GM08714 (cell line): ENCODE data around the gene IER5L.
"Not testable (repeated sequence)": the region's sequence is repeated elsewhere in the genome, so short reads cannot be mapped to it uniquely, and the experiment has no call there.

ENCODE experiments used
- H3K4me3 ChIP-seq: fragments of 200-500 bp; sonication (Bioruptor generic); 2 replicates; pipeline ENCODE4 v1.5.1; 2014; ENCODE audit warnings: mild to moderate bottlenecking, low read length, inconsistent platforms
- ZNF274 ChIP-seq: IDR thresholded peaks from 2 replicates; pipeline ENCODE4 v1.6.1; 2012; ENCODE audit warnings: mild to moderate bottlenecking, low read depth, low read length

IER5L gene

GRCh38 chr9:129166623-129167557 is 11.2 kb downstream of the IER5L start:
- H3K4me3 ChIP-seq = no peak overlapping the region
- TF ChIP-seq ZNF274 = no peak

- TF ChIP-seq ZNF274 = no peak
Observed at GRCh38 chr9:129165198-129165597, 12.9 kb downstream of the IER5L start.

GRCh38 chr9:129164246-129164930 is 13.7 kb downstream of the IER5L start:
- no peak for TF ChIP-seq ZNF274
- no peak overlapping the region for H3K4me3 ChIP-seq

More at GRCh38 chr9:129165198-129165597, 12.9 kb downstream of the IER5L start:
- no peak overlapping the region for H3K4me3 ChIP-seq

GRCh38 chr9:129163753-129164152 is 14.3 kb downstream of the IER5L start:
- H3K4me3 ChIP-seq = no peak overlapping the region
- TF ChIP-seq ZNF274 = no peak

GRCh38 chr9:129163198-129163670 is 14.8 kb downstream of the IER5L start:
- H3K4me3 ChIP-seq = not testable (repeated sequence)

- H3K4me3 ChIP-seq = no peak overlapping the region
- TF ChIP-seq ZNF274 = no peak
Observed at GRCh38 chr9:129162497-129163197, 15.4 kb downstream of the IER5L start.

- TF ChIP-seq ZNF274 = no peak
- no peak overlapping the region for H3K4me3 ChIP-seq
Observed at GRCh38 chr9:129161534-129161837, 16.6 kb downstream of the IER5L start.

- TF ChIP-seq ZNF274 = no peak
- H3K4me3 ChIP-seq = no peak overlapping the region
Observed at GRCh38 chr9:129160712-129161533, 17.1 kb downstream of the IER5L start.

- H3K4me3 ChIP-seq = no peak overlapping the region
- no peak for TF ChIP-seq ZNF274
Observed at GRCh38 chr9:129156163-129156562, 21.9 kb downstream of the IER5L start.

- H3K4me3 ChIP-seq = no peak overlapping the region
- no peak for TF ChIP-seq ZNF274
Observed at GRCh38 chr9:129154866-129155477, 23.1 kb downstream of the IER5L start.

- H3K4me3 ChIP-seq = no peak overlapping the region
- no peak for TF ChIP-seq ZNF274
Observed at GRCh38 chr9:129151469-129151868, 26.6 kb downstream of the IER5L start.

- TF ChIP-seq ZNF274 = no peak
Observed at GRCh38 chr9:129150672-129151211, 27.3 kb downstream of the IER5L start.

GRCh38 chr9:129150122-129150521 is 27.9 kb downstream of the IER5L start:
- H3K4me3 ChIP-seq = no peak overlapping the region
- no peak for TF ChIP-seq ZNF274

More at GRCh38 chr9:129150672-129151211, 27.3 kb downstream of the IER5L start:
- H3K4me3 ChIP-seq = no peak overlapping the region
